ENCODE data around the gene LRRC70.
"Not testable (repeated sequence)": the region's sequence is repeated elsewhere in the genome, so short reads cannot be mapped to it uniquely, and the experiment has no call there.

Gene LRRC70

DNA sequence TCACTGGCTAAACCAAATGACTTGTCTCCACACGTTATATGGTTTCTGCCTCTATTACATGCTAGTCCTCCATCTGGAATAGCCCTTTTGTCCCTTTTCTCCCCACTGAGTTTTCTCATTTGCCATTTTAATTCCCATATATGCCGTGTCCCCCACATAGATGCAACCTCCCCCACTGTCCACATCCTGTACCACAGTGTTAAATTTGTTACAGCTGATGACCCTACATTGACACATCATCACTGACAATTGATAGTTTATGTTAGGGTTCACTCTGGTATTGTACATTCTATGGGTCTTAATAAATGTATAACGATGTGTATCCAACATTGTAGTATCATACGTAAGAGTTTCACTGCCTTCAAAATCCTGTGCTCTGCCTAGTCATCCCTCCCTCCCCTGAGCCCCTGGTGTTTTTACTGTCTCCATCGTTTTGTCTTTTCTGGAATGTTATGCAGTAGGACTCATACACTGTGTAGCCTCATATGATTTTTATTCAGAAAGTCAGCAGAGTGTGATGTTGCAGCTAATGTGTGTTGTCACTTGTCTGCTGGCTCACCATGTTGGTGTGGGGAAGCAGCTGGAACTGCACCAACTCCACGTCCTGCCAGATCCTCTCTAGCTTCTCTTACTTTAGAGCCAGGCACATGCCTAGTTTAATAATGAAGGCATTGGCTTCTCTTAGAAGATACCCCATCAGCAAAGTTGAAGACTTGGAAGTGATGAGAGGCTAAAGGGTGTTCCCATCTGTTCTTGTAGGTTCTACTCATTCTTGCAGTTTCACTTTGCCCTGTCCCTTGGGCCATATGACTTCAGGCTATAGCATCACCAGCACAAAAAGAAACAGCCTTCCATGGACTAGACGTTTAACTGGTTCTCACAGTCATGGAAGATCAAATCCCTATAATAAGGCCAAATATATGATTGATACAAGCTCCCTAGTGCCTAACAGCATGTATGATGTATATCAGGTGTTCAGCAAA lies 30.2 kb downstream of the LRRC70 start:
- no peak for DNase-seq

GRCh38 chr5:62614355-62614754 lies 35.7 kb downstream of the LRRC70 start:
- DNase-seq = no peak

- no peak for DNase-seq
Measured at GRCh38 chr5:62616615-62617277, 38.1 kb downstream of the LRRC70 start.

DNA sequence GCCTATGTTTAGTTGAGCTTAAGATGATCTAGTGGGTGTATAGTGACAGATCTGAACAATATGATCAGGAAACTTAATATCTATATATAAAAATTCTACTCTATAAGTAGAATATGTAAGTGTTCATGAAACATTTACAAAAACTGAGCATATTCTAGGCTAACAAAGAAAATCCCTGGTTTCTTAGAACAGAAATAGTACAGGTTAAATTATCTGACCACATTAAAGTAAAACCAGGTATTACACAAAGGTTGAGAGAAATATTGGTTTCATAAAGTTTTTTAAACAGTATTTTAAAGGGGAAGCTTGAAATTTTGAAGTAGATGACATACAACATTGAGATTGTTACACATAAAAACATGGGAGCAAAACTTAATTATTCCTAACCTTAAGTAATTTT lies 39.3 kb downstream of the LRRC70 start:
- no peak for DNase-seq

DNA sequence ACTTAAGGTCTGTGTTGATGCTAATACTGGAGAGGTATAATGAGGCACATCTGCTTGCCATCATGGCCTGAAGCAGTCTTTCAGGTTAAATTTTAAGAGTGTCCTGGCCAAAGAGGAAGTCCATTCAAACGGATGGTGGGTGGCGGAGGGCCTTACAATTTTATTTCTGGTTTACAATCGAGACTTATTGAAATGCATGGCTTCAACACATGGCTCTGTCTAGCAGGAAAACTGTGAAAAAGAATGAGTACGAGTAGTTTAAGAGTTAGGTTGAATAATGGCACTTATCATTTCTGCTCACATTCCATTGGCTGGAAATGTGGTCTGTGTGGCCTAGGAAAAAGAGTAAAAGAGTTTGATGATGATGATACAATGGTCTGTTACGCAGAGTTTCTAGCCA lies 42.1 kb downstream of the LRRC70 start:
- DNase-seq = no peak

- DNase-seq = no peak
Measured at GRCh38 chr5:62621280-62621679, 42.7 kb downstream of the LRRC70 start.

- DNase-seq = no peak
Measured at GRCh38 chr5:62623271-62623670, 44.7 kb downstream of the LRRC70 start.

GRCh38 chr5:62624436-62624835 lies 45.8 kb downstream of the LRRC70 start:
- DNase-seq = not testable (repeated sequence)

GRCh38 chr5:62626534-62626933 lies 47.9 kb downstream of the LRRC70 start:
- no peak for DNase-seq

DNA sequence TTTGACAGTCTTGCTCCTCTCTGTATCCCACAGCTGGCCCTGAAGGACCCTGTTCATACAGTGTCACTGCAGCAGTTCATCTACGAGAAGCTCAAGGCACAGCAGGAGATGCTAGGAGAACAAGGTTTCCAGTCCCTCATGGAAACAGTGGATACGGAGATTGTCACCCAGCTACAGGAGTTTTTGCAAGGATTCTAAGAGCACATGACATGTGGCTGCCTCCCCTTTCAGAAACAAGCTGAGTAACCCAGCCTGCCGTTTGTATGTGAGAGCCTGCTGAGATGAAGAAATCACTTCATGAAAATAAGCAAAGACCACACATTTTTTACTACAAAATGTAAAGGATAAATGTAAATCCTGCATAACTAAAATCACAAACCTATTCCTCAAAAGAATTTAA lies 48.5 kb downstream of the LRRC70 start:
- DNase-seq = no peak

DNA sequence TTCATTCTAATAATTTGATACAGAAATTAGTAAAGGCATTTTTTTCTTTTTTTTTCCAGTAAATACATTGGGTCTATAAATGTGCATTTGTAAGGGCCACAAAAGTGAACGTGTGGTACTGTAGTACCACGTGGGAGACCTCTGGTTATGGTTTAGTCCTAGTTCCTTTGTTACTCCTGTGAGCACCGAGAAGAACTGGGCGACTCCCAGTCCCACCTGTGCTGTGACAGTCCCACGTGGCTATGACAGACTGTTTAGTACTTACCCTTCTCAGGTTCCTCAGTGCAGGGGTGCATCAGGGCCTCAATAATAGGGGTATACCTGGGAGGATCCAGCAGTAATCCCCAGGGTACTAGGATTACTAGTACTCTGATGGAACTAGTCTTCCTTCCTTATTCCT lies 49.3 kb downstream of the LRRC70 start:
- no peak for DNase-seq

Data from hematopoietic multipotent progenitor cell treated with erythropoietin and hydrocortisone succinate and interleukin-3 and kit ligand, for 4 days (in vitro differentiated cells).